GM18526 (cell line): ENCODE results near the gene SUB1.

Source experiments
- POLR2A ChIP-seq: IDR thresholded peaks from 3 replicates; pipeline ENCODE4 v1.6.1; 2011; ENCODE audit not compliant: insufficient read length; ENCODE audit errors: extremely low read depth

SUB1 gene

GRCh38 chr5:32589416-32589815 is 4.1 kb downstream of the SUB1 start:
- TF ChIP-seq POLR2A: no peak

- TF ChIP-seq POLR2A: no peak
Measured at GRCh38 chr5:32589942-32590869, 4.8 kb downstream of the SUB1 start.

- TF ChIP-seq POLR2A: no peak
Measured at GRCh38 chr5:32595118-32595517, 9.8 kb downstream of the SUB1 start.

DNA sequence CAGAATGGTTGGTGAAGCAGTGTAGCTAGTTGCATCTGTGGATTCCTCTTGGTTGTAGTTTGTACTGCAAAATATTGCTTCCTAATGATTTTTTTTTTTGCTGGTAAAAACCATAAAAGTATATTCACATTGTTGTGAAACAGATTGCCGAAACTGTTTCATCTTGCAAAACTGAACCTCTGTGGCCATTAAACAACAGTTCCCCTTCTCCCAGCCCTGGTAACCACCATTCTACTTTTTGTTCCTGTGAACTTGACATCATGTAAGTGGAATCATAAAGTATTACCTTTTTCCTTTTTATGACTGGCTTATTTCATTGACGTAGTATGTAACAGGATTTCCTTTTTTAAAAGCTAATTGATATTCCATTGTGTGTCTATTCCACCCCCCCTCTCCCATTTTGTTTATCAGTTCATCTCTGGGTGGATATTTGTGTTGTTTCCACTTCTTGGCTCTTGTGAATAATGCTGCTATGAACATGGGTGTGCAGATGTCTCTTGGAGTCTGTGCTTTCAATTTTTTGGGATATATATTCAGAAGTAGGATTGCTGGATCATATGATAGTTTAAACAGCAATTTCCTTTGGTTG is 11.8 kb downstream of the SUB1 start:
- TF ChIP-seq POLR2A: no peak

DNA sequence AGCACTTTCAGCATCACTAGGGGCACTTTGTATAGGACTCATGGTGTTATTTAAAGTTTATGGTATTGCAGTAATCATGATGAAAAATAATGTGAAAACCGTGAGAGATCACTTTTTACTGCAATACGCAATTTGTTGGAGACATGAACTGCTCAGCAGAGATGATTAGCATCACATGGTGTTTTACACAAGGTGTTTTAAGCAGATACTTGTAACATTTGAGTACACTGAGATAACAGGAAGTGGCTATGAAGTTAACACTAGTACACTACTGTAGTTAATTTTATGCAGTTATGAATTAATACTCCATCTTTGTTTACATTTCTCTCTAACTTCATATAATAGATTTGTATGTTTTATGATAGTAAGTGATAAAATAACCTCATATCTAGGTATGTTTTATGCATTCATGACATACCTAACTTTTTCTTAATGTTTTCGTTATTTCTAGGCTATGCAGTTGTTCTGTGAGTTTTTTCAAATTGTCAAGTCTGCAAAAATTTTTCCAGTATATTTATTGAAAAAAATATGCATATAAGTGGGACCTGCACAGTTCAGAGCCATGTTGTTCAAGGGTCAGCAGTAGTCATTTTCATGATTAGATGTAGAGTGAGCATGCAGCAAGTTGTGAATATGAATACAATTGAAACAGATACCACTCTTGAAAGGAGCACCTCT is 13.0 kb downstream of the SUB1 start:
- TF ChIP-seq POLR2A: no peak

DNA sequence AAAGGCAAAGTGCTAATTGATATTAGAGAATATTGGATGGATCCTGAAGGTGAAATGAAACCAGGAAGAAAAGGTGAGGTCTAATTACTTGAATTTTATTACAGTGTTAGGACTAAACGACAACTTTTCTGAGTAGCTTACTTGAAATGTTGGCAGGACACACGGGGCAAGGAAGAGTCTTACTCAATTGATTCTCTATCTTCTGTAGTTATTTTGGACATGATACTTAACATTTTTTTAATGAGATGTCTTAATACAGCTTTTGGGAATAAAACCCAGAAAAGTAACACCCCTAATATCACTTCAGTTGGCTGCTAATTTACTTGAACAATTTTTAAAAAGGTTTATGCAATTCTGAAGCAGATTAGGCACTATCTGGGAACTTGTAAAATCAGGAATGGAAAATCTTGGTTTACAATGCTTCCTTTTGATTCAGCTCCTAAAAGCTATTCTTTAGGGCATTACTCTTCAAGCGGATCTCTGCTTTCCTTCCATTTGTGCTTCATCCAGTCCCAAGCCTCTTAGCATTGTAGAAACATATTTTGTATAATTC is 13.7 kb downstream of the SUB1 start:
- no peak for TF ChIP-seq POLR2A

GRCh38 chr5:32600054-32600622 is 14.8 kb downstream of the SUB1 start:
- no peak for TF ChIP-seq POLR2A

DNA sequence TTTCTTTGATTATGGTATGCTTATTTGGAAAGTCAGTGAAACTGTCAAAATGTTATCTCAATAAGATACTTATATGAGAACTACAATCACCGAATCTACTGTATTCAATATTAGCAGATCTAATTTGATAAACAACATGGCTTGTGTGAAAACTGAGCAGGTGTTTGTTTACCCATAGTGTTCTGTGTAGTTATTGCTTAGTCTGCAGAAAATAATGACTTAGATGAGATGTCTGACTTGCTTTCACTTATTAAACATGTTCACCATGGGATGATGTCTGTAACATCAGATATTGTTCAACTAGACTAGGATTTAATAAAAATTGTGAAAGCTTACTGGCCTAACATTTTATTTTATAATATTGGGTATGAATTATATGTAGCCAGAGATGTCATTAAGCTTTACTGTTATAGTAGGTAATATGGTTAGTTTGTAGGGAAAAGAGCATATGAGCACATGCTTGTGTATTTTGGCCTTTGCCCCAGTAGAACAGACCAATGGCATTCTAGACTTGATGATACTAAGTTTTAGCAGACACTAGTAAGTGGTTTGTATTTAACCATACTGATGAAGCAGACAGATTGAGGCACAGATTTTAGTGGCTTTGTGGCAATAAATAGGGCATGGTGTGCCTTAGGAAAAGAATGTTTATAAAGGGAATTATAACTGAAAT is 16.4 kb downstream of the SUB1 start:
- TF ChIP-seq POLR2A: no peak

DNA sequence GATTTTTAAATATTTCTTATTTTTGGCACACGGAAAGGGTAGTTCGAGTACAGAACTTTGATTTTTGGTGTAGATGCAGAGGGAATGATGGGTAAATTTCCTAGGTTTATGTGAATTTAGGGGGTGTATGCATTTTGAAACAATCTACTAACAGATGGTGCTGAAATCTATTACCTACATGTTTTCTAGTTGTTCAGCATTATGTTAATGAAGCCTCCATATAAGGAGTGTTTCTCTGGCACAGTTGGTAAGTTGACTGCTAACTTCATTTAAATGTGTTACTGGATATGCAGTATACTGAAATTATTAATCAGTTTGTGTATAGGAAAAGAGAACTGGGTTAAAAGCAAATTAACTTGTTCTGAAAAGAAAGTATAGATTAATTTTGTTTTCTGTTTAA is 17.5 kb downstream of the SUB1 start:
- TF ChIP-seq POLR2A: no peak

DNA sequence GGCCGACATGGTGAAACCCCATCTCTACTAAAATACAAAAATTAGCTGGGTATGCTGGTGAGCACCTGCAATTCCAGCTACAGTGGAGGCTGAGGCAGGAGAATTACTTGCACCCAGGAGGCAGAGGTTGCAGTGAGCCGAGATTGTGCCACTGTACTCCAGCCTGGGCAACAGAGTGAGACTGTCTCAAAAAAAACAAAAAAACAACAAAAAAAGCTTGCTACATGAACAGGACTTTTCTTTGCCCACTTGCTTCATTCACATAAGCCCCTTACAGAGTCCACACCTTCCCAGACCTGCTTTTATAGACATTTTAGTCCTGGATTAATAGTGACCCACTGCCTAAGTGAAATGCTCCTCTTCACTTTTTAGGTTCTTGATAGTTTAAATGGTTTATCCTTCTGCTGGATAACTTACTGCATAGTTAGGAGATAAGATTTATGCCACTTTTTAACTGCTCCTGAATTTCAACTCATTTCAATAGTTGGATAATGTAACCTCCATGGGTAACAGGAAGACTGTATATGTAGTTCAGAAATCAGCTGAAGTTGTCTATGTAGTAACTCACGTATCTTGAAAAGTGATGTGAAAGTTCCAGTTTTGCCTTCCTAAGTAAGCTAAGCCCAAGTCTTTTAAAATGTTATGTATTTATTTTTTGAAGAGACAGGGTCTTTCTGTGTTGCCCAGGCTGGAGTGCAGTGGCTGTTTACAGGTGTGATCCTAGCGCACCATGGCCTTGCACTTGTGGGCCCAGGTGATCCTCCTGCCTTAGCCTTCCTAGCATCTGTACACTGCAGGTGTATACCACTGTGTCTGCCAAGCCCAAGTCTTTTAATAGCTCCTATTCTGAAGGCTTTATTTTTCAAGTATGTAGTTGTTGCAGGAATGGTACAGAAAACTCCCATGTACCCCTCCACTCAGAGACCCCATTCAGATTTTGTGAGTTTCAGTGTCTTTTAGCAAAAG is 19.7 kb downstream of the SUB1 start:
- TF ChIP-seq POLR2A: no peak

DNA sequence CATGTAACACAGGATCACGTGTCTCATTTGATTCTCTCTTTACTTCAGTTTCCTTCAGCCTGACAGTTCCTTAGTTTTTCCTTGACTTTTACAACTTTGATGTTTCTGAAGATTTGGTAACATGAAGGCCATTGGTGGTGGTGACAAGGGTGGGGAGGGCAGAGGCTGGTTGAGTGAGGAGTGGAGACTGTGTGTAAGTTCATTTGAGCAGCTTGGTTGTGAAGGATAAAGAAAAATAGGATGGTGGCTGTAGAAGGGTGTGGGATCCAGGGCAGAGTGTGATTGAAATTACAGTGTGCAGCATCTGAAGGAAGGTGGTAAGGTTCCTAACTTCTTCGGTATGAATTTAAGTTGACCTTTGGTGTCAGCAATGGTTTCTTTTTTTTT is 20.4 kb downstream of the SUB1 start:
- no peak for TF ChIP-seq POLR2A

- no peak for TF ChIP-seq POLR2A
Measured at GRCh38 chr5:32612134-32612888, 27.0 kb downstream of the SUB1 start.

GRCh38 chr5:32613050-32613672 is 27.8 kb downstream of the SUB1 start:
- no peak for TF ChIP-seq POLR2A

- no peak for TF ChIP-seq POLR2A
Measured at GRCh38 chr5:32615236-32615635, 29.9 kb downstream of the SUB1 start.
